ENCODE results near the gene ABCA3.
"Not testable (repeated sequence)": the region's sequence is repeated elsewhere in the genome, so short reads cannot be mapped to it uniquely, and the experiment has no call there.

Gene ABCA3

GRCh38 chr16:2280981-2281542 lies 59.5 kb downstream of the ABCA3 start:
- DNase-seq (ENCODE audit: low read depth): no peak

- no peak for DNase-seq (ENCODE audit: low read depth)
Observed at GRCh38 chr16:2280461-2280860, 60.1 kb downstream of the ABCA3 start.

GRCh38 chr16:2278956-2279800 lies 61.4 kb downstream of the ABCA3 start:
- no peak for DNase-seq (ENCODE audit: low read depth)

- DNase-seq (ENCODE audit: low read depth): no peak
Observed at GRCh38 chr16:2278272-2278608, 62.3 kb downstream of the ABCA3 start.

- DNase-seq (ENCODE audit: low read depth): no peak
Observed at GRCh38 chr16:2277466-2278271, 62.9 kb downstream of the ABCA3 start.

GRCh38 chr16:2276368-2277195 lies 63.9 kb downstream of the ABCA3 start:
- no peak for DNase-seq (ENCODE audit: low read depth)

- no peak for DNase-seq (ENCODE audit: low read depth)
Observed at GRCh38 chr16:2275476-2276367, 64.8 kb downstream of the ABCA3 start.

GRCh38 chr16:2273931-2274330 lies 66.6 kb downstream of the ABCA3 start:
- no peak for DNase-seq (ENCODE audit: low read depth)

- no peak for DNase-seq (ENCODE audit: low read depth)
Observed at GRCh38 chr16:2273484-2273883, 67.0 kb downstream of the ABCA3 start.

GRCh38 chr16:2271848-2272461 lies 68.6 kb downstream of the ABCA3 start:
- DNase-seq (ENCODE audit: low read depth): no peak

GRCh38 chr16:2270588-2271470 lies 69.7 kb downstream of the ABCA3 start:
- DNase-seq (ENCODE audit: low read depth): no peak

- no peak for DNase-seq (ENCODE audit: low read depth)
Observed at GRCh38 chr16:2270070-2270462, 70.5 kb downstream of the ABCA3 start.

GRCh38 chr16:2267913-2268666 lies 72.4 kb downstream of the ABCA3 start, which contains the start of gene RNPS1:
TSS of gene RNPS1 (minus strand) at chr16:2268126. CDS start at chr16:2264643, 3,483 bp downstream.
- DNase-seq (ENCODE audit: low read depth): peak; percentile 90

GRCh38 chr16:2267505-2267912 lies 73.0 kb downstream of the ABCA3 start:
- DNase-seq (ENCODE audit: low read depth): not testable (repeated sequence)

- not testable (repeated sequence) for DNase-seq (ENCODE audit: low read depth)
Observed at GRCh38 chr16:2266887-2267286, 73.6 kb downstream of the ABCA3 start.

- DNase-seq (ENCODE audit: low read depth): not testable (repeated sequence)
Observed at GRCh38 chr16:2263026-2263425, 77.5 kb downstream of the ABCA3 start.

- DNase-seq (ENCODE audit: low read depth): no peak
Observed at GRCh38 chr16:2260250-2260649, 80.3 kb downstream of the ABCA3 start.

- DNase-seq (ENCODE audit: low read depth): not testable (repeated sequence)
Observed at GRCh38 chr16:2258530-2258929, 82.0 kb downstream of the ABCA3 start.

- DNase-seq (ENCODE audit: low read depth): no peak
Observed at GRCh38 chr16:2257726-2258125, 82.8 kb downstream of the ABCA3 start.
